ENCODE data around the gene RNF157. TPM values are rescaled to one million over a fixed set of nuclear protein-coding genes. Genes with fewer than 3 reads are reported as not detected.

RNF157 gene
- total RNA-seq, 6 donors from 2014 or later: 1.1 to 14.7 (median 2.5) TPM

GRCh38 chr17:76276069-76276431, 35.8 kb upstream of the RNF157 start:
- H3K4me1 ChIP-seq: peaks cover 38 to 50% (median 41%) of the 10 kb centered on the region in 4 donors
- H3K9me3 ChIP-seq: no peaks in the 10 kb centered on the region
- H3K4me3 ChIP-seq: no peak overlapping the region
- no peak for TF ChIP-seq EP300 (IDR thresholded peaks at IDR 0.05)
- no peak for TF ChIP-seq POLR2AphosphoS5 (IDR thresholded peaks at IDR 0.05)
- no peak for TF ChIP-seq CTCF (IDR thresholded peaks at IDR 0.05)
- no peak for TF ChIP-seq POLR2A (IDR thresholded peaks at IDR 0.05)
- H3K27me3 ChIP-seq: no peaks in the 10 kb centered on the region
- peaks cover 0 to 3% (median 1%) of the 10 kb centered on the region in 4 donors for H3K36me3 ChIP-seq
- DNase-seq: no peak
- 80 to 86% methylated on average over 9 to 11 of the region's 11 CpGs for WGBS, 2 donors
- no peak overlapping the region for H3K27ac ChIP-seq
- ATAC-seq (ENCODE audit: low FRiP score in 2 of 2): no peak

- no peak for TF ChIP-seq EP300 (IDR thresholded peaks at IDR 0.05)
- TF ChIP-seq POLR2A (IDR thresholded peaks at IDR 0.05): no peak
- no peak for TF ChIP-seq POLR2AphosphoS5 (IDR thresholded peaks at IDR 0.05)
- TF ChIP-seq CTCF (IDR thresholded peaks at IDR 0.05): no peak
- Histone ChIP-seq H3K9me3 (no peaks in the 10 kb centered on the region), H3K4me1 (peaks cover 43 to 55% (median 46%) of the 10 kb centered on the region in 4 donors), H3K27me3 (no peaks in the 10 kb centered on the region), H3K4me3 (no peak overlapping the region), H3K27ac (no peak overlapping the region), H3K36me3 (peaks cover 0 to 8% (median 7%) of the 10 kb centered on the region in 4 donors)
- ATAC-seq (ENCODE audit: low FRiP score in 2 of 2) (no peak), DNase-seq (peak in 1 of 2 donors; percentile 82)
- WGBS, 2 donors: 84 to 92% methylated on average over 7 to 20 of the region's 22 CpGs
Measured at GRCh38 chr17:76275382-76276068, 35.2 kb upstream of the RNF157 start.

GRCh38 chr17:76274112-76274956, 34.0 kb upstream of the RNF157 start:
- peak overlapping the region; percentile 10 to 84 (median 48) for H3K27ac ChIP-seq
- H3K4me1 ChIP-seq: peaks cover 49 to 65% (median 54%) of the 10 kb centered on the region in 4 donors
- ATAC-seq (ENCODE audit: low FRiP score in 2 of 2): no peak
- TF ChIP-seq CTCF (IDR thresholded peaks at IDR 0.05): no peak
- no peak for TF ChIP-seq POLR2A (IDR thresholded peaks at IDR 0.05)
- TF ChIP-seq POLR2AphosphoS5 (IDR thresholded peaks at IDR 0.05): no peak
- no peaks in the 10 kb centered on the region for H3K9me3 ChIP-seq
- no peaks in the 10 kb centered on the region for H3K27me3 ChIP-seq
- H3K36me3 ChIP-seq: peaks cover 0 to 20% (median 18%) of the 10 kb centered on the region in 4 donors
- no peak overlapping the region for H3K4me3 ChIP-seq
- peak in 1 of 2 donors; percentile 82 for DNase-seq
- 39 to 47% methylated on average over 8 to 21 of the region's 21 CpGs for WGBS, 2 donors

GRCh38 chr17:76273445-76274111, 33.3 kb upstream of the RNF157 start:
- WGBS, 2 donors: 43 to 68% methylated on average over 12 to 15 of the region's 26 CpGs
- Histone ChIP-seq H3K9me3 (no peaks in the 10 kb centered on the region), H3K4me1 (peaks cover 55 to 67% (median 58%) of the 10 kb centered on the region in 4 donors), H3K4me3 (no peak overlapping the region), H3K27me3 (no peaks in the 10 kb centered on the region), H3K36me3 (peaks cover 2 to 25% (median 21%) of the 10 kb centered on the region in 4 donors), H3K27ac (peak overlapping the region in 3 of 4 donors; percentile 10 to 84 (median 51))
- DNase-seq (peak in 1 of 2 donors; percentile 70), ATAC-seq (ENCODE audit: low FRiP score in 2 of 2) (no peak)
- TF ChIP-seq POLR2AphosphoS5 (IDR thresholded peaks at IDR 0.05) (no peak), POLR2A (IDR thresholded peaks at IDR 0.05) (peak in 1 of 4 donors; percentile 17)
